Hematopoietic multipotent progenitor cell treated with erythropoietin and hydrocortisone succinate and interleukin-3 and kit ligand, for 4 days (in vitro differentiated cells): Measurements from ENCODE around the gene PRAMEF15.
"Not testable (repeated sequence)": the region's sequence is repeated elsewhere in the genome, so short reads cannot be mapped to it uniquely, and the experiment has no call there.

ENCODE experiments used
- DNase-seq: peaks from one replicate; pipeline ENCODE4 v3.0.0-alpha.2; 2015

Gene PRAMEF15

DNA sequence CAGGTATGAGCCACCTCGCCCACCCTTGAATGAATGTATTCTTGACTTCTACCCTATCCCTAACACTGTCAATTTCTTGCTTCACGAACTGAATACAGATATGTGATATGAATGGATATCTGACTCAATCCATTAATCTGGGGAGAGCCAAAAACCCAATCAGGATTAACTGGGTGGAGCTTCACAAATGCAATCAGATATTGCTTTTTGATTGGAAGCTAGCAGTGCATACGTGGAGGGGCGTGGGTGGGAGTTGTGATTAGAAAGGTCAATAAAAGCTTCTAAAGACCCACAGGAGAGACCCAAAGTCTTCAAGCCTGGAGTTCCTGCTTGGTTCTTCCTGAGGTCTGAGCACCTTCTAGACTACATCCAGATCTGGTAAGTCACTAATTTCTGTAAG, at the start of gene PRAMEF15:
PRAMEF15 (plus strand) TSS at position 301 of the 400 bp plus-strand sequence. CDS start 2,827 bp downstream, outside the sequence.
- DNase-seq: not testable (repeated sequence)

DNA sequence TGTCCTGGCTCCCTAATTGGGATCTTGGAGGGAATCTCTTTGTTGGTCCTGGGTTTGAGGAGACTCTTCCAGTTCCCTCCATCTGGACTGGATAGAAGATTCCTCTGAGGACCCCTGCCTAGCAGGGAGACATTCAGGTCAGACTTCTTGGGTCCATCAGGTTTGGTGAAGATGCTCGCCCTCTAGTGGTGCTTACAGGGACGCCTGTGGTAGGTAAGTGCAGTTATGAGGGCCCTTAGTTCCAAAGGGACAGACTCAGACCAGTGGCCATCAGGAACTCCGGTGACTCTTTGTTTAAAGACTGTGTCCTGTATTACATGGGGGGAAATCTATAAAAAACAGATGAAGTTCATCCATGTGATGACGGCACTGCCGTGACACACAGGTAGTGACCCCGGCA, 38.4 kb upstream of the PRAMEF15 start:
- not testable (repeated sequence) for DNase-seq

DNA sequence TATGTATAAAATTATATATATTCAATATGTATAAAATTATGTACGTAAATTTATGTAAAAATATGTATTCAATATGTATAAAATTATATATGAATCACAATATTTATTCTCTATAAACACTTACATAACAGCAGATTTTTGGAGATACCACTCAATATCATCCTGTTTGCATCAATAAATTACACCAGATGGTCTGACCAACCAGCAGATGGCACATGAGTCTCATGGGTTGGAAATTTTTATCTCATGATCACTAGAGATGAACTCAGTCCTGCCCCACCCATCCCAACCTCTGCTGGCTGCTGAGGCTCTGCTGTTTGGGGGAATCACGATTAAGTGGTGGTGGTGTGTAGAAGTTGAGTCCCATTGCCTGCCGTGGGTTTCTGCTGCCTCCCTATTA, 35.8 kb upstream of the PRAMEF15 start:
- DNase-seq: not testable (repeated sequence)

DNA sequence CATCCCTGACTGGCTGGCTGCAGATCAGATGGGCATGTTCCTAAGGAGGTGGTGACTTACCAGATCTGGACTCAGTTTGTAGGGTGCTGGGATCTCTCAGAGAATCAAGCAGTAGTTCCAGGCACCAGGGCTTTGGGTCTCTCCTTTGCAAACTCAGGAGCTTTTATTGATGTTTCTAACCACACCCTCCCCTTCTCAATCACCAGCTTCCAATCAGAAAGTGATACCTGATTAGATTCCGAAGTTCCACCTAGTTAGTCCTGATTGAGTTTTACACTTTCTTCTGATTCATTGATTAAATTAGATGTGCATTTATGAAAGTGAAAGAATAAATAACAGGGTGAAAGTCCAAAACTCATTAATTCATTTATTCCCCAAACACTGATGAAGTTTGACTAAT, 30.3 kb upstream of the PRAMEF15 start, which contains the start of gene PRAMEF8:
PRAMEF8 (minus strand) TSS at position 101 of the 400 bp plus-strand sequence. CDS start 1,046 bp downstream, outside the sequence.
- not testable (repeated sequence) for DNase-seq

DNA sequence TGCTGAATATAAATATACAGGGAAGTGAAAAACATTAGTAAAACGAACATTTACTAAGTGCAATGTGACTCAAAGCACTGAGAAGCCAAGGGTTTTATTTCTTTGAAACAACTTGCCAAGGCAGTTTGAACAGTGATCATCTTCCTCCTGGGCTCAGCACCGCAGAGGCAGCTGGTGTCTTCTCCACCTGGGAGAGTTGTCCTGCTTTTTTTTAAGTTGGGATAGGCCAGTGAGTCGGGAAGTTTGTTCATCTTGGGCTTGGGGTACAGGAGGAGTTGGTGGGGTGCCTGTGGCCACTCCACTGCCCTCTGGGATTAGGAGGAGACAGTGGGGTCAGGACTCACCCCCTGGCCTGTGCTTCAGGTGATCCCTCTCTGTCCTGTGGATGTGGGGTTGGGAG, 26.4 kb upstream of the PRAMEF15 start:
- not testable (repeated sequence) for DNase-seq

DNA sequence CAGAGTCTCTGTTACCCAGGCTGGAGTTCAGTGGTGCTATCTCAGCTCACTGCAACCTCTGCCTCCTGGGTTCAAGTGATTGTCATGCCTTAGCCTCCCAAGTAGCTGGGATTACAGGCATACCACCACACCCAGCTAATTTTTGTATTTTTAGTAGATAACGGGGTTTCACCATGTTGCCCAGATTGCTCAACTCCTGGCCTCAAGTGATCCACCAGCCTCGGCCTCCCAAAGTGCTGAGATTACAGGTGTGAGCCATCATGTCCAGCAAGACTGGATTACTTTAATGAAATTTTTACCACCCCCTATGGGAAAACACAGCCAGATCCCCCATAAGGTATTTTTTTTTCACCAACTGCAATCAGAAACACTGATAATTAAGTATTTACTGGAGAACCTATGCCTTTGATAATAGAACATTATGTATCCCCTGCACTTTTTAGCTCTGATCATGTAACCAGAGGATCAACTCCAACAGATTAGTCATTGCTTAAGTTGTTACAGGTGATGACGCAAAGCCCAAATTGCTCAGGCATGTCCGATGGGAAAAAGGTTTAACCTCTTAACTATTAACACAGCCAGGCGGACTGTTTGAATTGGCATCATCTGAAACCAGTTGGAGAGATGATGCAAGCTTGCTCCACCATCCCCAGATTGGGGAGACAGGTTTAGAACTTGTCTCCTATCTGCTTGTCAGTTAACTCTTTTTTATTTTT, 18.0 kb upstream of the PRAMEF15 start:
- not testable (repeated sequence) for DNase-seq

DNA sequence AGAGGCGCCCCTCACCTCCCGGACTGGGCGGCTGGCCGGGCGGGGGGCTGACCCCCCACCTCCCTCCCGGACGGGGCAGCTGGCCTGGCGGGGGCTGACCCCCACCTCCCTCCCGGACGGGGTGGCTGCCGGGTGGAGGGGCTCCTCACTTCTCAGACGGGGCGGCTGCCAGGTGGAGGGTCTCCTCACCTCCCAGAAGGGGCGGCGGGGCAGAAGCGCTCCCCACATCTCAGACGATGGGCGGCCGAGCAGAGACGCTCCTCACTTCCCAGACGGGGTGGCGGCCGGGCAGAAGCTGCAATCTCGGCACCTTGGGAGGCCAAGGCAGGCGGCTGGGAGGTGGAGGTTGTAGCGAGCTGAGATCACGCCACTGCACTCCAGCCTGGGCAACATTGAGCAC, 16.7 kb upstream of the PRAMEF15 start:
- DNase-seq: not testable (repeated sequence)

DNA sequence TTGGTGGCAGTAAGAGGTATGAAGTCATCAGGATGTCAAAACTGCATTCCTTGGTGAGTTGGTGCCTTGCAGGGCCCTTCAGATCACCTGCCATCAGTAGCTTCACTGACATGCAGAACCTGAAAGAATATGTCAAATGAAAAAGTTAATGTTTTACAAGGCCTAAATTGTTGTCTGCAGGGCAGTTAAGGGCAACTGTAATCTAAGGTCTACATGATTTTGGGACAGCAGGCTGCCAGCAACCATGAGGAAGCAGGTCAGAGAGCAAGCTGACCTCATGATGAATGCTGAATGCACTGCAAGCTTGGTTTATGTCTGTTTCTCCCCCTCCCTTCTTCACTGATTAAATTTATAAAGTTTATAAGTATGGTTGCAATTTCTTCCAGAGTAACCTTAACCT, 13.2 kb upstream of the PRAMEF15 start:
- not testable (repeated sequence) for DNase-seq

DNA sequence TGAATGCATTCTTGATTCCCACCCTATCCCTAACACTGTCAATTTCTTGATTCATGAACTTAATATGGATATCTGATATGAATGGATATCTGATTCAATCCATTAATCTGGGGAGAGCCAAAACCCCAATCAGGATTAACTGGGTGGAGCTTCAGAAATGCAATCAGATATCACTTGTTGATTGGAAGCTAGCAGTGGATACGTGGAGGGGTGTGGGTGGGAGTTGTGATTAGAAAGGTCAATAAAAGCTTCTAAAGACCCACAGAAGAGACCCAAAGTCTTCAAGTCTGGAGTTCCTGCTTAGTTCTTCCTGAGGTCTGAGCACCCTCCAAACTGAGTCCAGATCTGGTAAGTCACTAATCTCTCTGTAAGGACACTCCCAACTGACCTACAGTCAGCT, 12.1 kb upstream of the PRAMEF15 start, which contains the start of gene PRAMEF33:
PRAMEF33 (plus strand) TSS at position 301 of the 400 bp plus-strand sequence. CDS start 2,416 bp downstream, outside the sequence.
- DNase-seq: not testable (repeated sequence)

DNA sequence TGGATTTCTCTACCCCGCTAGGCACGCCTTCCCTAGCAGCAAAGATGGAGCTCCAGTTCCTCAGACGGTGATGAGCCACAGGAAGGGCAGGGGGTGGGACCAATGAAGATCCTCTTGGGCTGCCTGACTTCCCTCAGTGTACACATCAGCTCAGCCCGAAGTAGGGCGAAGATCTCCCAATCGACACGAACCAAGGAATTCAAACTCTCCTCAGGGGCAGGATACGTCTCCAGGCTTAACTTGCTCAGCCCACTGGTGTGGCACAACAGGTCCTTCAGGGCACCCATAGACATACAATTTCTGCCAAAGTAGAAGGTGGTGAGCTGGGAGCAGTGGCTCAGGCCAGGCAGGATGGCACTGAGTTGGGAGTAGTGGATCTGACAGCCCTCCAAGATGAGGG, 27.1 kb downstream of the PRAMEF15 start:
- not testable (repeated sequence) for DNase-seq

DNA sequence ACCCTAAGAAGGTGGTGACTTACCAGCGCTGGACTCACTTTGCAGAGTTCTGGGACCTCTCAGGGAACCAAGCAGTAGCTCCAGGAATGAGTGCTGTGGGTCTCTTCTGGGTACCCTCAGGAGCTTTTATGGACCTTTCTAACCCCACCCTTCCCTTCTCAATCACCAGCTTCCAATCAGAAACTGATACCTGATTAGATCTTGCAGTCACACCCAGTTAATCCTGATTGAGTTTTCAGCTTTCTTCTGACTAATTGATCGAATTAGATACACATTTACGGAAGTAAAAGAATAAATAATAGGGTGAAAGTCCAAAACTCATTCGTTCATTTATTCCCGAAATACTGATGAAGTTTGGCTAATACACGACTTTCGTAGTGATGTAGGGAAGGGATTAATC, 31.7 kb downstream of the PRAMEF15 start, which contains the start of gene PRAMEF14:
PRAMEF14 (minus strand) TSS at position 101 of the 400 bp plus-strand sequence. CDS start 1,820 bp downstream, outside the sequence.
- not testable (repeated sequence) for DNase-seq

DNA sequence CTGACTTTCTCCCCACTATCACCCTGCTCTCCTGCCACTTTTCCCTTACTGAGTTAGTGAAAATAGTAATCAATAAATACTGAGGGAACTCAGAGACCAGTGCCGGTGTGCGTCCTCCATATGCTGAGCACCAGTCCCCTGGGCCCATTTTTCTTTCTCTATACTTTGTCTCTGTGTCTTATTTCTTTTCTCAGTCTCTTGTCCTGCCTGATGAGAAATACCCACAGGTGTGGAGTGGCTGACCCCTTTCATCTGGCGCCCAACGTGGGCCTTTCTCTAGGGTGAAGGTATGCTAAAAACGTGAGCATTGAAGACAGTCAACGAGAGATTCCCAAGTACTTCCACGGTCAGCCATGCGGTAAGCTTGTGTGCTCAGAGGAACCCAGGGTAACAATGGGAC, 38.1 kb downstream of the PRAMEF15 start:
- DNase-seq: peak; percentile 4

DNA sequence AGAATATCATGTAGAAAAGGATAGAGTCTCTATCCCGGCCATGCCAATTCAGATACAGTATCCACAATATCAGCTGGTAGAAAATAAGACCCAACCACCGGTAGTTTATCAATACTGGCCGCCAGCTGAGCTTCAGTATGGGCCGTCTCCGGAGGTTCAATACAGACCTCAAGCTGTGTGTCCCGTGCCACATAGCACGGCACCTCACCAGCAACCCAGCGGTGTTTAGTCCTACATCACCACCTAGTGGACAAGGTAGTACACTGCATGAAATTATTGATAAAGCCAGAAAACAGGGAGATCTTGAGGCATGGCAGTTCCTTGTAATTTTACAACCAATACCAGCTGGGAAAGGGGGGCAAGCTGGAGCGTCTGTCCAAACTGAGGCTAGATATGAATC, 39.1 kb downstream of the PRAMEF15 start:
- DNase-seq: not testable (repeated sequence)

DNA sequence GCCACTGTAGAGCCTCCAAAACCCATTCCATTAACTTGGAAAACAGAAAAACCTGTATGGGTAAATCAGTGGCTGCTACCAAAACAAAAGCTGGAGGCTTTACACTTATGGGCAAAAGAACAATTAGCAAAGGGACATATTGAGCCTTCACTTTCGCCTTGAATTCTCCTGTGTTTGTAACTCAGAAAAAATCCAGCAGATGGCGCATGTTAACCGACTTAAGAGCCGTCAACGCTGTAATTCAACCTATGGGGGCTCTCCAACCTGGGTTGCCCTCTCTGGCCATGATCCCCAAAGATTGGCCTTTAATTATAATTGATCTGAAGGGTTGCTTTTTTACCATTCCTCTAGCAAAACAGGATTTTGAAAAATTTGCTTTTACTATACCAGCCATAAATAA, 41.4 kb downstream of the PRAMEF15 start:
- peak; percentile 82 for DNase-seq

DNA sequence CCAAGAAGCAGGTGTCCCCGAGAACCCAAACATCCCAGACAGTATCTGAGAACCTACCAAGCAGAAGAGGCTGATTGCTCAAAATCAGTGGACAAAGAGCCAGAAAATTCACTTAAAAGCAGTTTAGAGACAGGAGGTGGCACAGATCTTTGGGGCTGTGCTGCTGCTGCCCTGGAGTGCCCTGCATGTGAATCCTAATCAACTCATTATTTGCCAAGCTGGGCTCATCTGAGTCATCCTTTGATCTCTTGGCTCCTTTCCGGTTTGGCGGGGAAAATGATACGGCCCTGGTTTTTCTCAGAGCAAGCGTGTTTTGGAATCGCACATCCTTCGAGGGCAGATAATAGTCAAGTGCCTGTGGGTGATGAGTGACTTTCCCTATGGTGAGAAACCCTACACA, 47.0 kb downstream of the PRAMEF15 start:
- not testable (repeated sequence) for DNase-seq

DNA sequence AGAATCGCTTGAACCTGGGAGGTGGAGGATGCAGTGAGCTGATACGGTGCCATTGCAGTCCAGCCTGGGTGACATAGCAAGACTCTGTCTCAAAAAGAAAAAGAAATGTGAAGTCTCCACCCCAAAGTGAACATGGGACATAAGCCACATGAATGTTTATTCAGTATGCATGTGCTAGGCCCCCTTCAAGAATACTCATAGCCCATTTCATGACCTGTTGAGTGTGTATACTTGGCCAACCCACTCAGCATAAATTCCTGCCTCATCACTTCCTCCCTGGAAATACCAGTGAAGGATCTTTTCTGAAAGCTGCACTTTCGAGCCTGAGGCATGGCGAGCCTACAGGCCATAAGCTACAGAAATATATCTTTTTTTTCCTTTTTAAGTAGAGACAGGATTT, 49.5 kb downstream of the PRAMEF15 start:
- not testable (repeated sequence) for DNase-seq

DNA sequence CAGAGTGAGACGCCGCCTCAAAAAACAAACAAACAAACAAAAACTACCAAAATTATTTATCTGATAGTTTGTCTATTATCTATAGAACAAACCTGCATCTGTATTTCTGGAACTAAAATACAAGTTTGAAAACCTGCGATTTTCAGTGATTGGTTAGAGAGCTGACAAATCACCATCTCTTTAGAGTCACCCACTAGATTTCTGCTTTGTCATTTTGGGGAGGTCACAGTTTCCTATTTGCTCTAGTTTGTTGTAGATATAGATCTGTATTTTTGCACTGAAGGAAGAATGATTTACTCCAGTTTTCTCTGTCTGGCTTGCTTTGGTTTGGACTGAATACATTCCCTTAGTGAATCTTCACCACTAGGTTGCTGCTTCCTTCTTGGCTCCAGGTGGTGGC, 51.2 kb downstream of the PRAMEF15 start:
- DNase-seq: peak; percentile 33

DNA sequence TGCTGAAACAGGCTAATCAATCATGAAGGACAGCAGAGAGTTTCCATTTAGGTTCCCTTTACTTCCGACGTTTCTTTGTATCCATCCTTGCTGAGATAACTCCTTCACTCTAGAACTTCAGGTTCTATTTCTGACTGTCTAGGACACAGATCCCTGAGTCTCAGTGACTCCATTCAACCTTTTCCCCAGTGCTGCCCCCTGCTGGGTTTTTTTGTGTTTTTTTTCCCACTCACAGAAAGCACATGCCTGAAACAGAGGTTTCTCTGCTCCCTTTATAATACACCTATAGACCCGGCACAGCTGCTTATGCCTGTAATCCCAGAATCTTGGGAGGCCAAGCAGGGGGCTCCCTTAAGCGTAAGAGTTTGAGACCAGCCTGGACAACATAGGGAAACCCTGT, 53.2 kb downstream of the PRAMEF15 start:
- DNase-seq: peak; percentile 49
